IPS-15b (cell line): ENCODE results near the gene MCTP1.

Experiments
- H3K27me3 ChIP-seq: one replicate; pipeline ENCODE4 v1.6.1; 2013; ENCODE audit warnings: low read length; ENCODE audit not compliant: control insufficient read depth, insufficient read depth
- H3K36me3 ChIP-seq: one replicate; pipeline ENCODE4 v1.6.1; 2013; ENCODE audit warnings: low read length; ENCODE audit not compliant: control insufficient read depth, insufficient read depth
- H3K4me1 ChIP-seq: one replicate; pipeline ENCODE4 v1.6.1; 2013; ENCODE audit warnings: mild to moderate bottlenecking, low read length; ENCODE audit not compliant: control insufficient read depth, insufficient read depth
- H3K4me3 ChIP-seq: one replicate; pipeline ENCODE4 v1.5.1; 2013; ENCODE audit warnings: low read depth, low read length
- H3K9ac ChIP-seq: one replicate; pipeline ENCODE4 v1.6.1; 2013; ENCODE audit warnings: low read depth, mild to moderate bottlenecking, low read length
- H3K9me3 ChIP-seq: one replicate; pipeline ENCODE4 v1.6.1; 2013; ENCODE audit warnings: mild to moderate bottlenecking, low read length; ENCODE audit not compliant: control insufficient read depth, insufficient read depth

The MCTP1 gene

GRCh38 chr5:95043648-95044047 is 241.2 kb downstream of the MCTP1 start:
- no peak overlapping the region for H3K9ac ChIP-seq
- no peaks in the 10 kb centered on the region for H3K27me3 ChIP-seq
- H3K9me3 ChIP-seq, result no peaks in the 10 kb centered on the region
- no peak overlapping the region for H3K4me3 ChIP-seq
- H3K4me1 ChIP-seq, result no peaks in the 10 kb centered on the region
- H3K36me3 ChIP-seq, result no peaks in the 10 kb centered on the region

- Histone ChIP-seq H3K4me3 (no peak overlapping the region), H3K27me3 (no peaks in the 10 kb centered on the region), H3K9ac (no peak overlapping the region), H3K4me1 (no peaks in the 10 kb centered on the region), H3K9me3 (no peaks in the 10 kb centered on the region), H3K36me3 (no peaks in the 10 kb centered on the region)
Measured at GRCh38 chr5:95043234-95043633, 241.7 kb downstream of the MCTP1 start.

- H3K36me3 ChIP-seq, result no peaks in the 10 kb centered on the region
- no peaks in the 10 kb centered on the region for H3K27me3 ChIP-seq
- H3K9ac ChIP-seq, result no peak overlapping the region
- H3K4me3 ChIP-seq, result no peak overlapping the region
- H3K9me3 ChIP-seq, result no peaks in the 10 kb centered on the region
- no peaks in the 10 kb centered on the region for H3K4me1 ChIP-seq
Measured at GRCh38 chr5:95042037-95042436, 242.9 kb downstream of the MCTP1 start.

GRCh38 chr5:95035891-95036685 is 248.8 kb downstream of the MCTP1 start:
- H3K9ac ChIP-seq, result no peak overlapping the region
- no peaks in the 10 kb centered on the region for H3K4me1 ChIP-seq
- no peak overlapping the region for H3K4me3 ChIP-seq
- no peaks in the 10 kb centered on the region for H3K27me3 ChIP-seq
- H3K9me3 ChIP-seq, result no peaks in the 10 kb centered on the region
- H3K36me3 ChIP-seq, result no peaks in the 10 kb centered on the region

- Histone ChIP-seq H3K4me1 (no peaks in the 10 kb centered on the region), H3K27me3 (no peaks in the 10 kb centered on the region), H3K9me3 (no peaks in the 10 kb centered on the region), H3K4me3 (no peak overlapping the region), H3K9ac (no peak overlapping the region), H3K36me3 (peaks cover 2% of the 10 kb centered on the region)
Measured at GRCh38 chr5:95032801-95033200, 252.1 kb downstream of the MCTP1 start.

- Histone ChIP-seq H3K36me3 (peaks cover 2% of the 10 kb centered on the region), H3K27me3 (no peaks in the 10 kb centered on the region), H3K9ac (no peak overlapping the region), H3K4me3 (no peak overlapping the region), H3K4me1 (no peaks in the 10 kb centered on the region), H3K9me3 (no peaks in the 10 kb centered on the region)
Measured at GRCh38 chr5:95029569-95030366, 255.1 kb downstream of the MCTP1 start.

GRCh38 chr5:95027775-95028174 is 257.1 kb downstream of the MCTP1 start:
- Histone ChIP-seq H3K27me3 (no peaks in the 10 kb centered on the region), H3K36me3 (peaks cover 2% of the 10 kb centered on the region), H3K9me3 (no peaks in the 10 kb centered on the region), H3K9ac (no peak overlapping the region), H3K4me1 (no peaks in the 10 kb centered on the region), H3K4me3 (no peak overlapping the region)

- Histone ChIP-seq H3K4me3 (no peak overlapping the region), H3K36me3 (peaks cover 2% of the 10 kb centered on the region), H3K9ac (no peak overlapping the region), H3K27me3 (no peaks in the 10 kb centered on the region), H3K9me3 (no peaks in the 10 kb centered on the region), H3K4me1 (no peaks in the 10 kb centered on the region)
Measured at GRCh38 chr5:95027151-95027721, 257.7 kb downstream of the MCTP1 start.

GRCh38 chr5:95026718-95027117 is 258.2 kb downstream of the MCTP1 start:
- no peak overlapping the region for H3K4me3 ChIP-seq
- no peaks in the 10 kb centered on the region for H3K4me1 ChIP-seq
- no peaks in the 10 kb centered on the region for H3K27me3 ChIP-seq
- peaks cover 2% of the 10 kb centered on the region for H3K36me3 ChIP-seq
- no peak overlapping the region for H3K9ac ChIP-seq
- no peaks in the 10 kb centered on the region for H3K9me3 ChIP-seq

- Histone ChIP-seq H3K9ac (no peak overlapping the region), H3K9me3 (no peaks in the 10 kb centered on the region), H3K36me3 (no peaks in the 10 kb centered on the region), H3K4me3 (no peak overlapping the region), H3K4me1 (no peaks in the 10 kb centered on the region), H3K27me3 (no peaks in the 10 kb centered on the region)
Measured at GRCh38 chr5:95022967-95023695, 261.8 kb downstream of the MCTP1 start.

- Histone ChIP-seq H3K27me3 (no peaks in the 10 kb centered on the region), H3K36me3 (no peaks in the 10 kb centered on the region), H3K9me3 (no peaks in the 10 kb centered on the region), H3K4me1 (no peaks in the 10 kb centered on the region), H3K4me3 (no peak overlapping the region), H3K9ac (no peak overlapping the region)
Measured at GRCh38 chr5:95020345-95020744, 264.5 kb downstream of the MCTP1 start.
